Colonic mucosa (tissue), 4 donors: Measurements from ENCODE around the gene GAS6. TPM values are rescaled to one million over a fixed set of nuclear protein-coding genes. Genes with fewer than 3 reads are reported as not detected.
A peak's percentile ranks its signal among the peaks of the same experiment; 100 is the strongest.

Experiments
- DNase-seq: peaks from one replicate; pipeline ENCODE4 v3.0.0-alpha.2; 2020
- H3K27ac ChIP-seq: fragments of 200-600 bp; one replicate; pipeline ENCODE4 v1.8.0; 2021
- H3K27me3 ChIP-seq: fragments of 200-600 bp; one replicate; pipeline ENCODE4 v1.8.0; 2021
- H3K36me3 ChIP-seq: fragments of 200-600 bp; one replicate; pipeline ENCODE4 v1.8.0; 2021
- H3K4me1 ChIP-seq: fragments of 200-600 bp; one replicate; pipeline ENCODE4 v1.8.0; 2021; ENCODE audit warnings: mild to moderate bottlenecking
- H3K4me3 ChIP-seq: fragments of 200-600 bp; one replicate; pipeline ENCODE4 v1.8.0; 2021
- H3K9ac ChIP-seq, 2 donors: one replicate each; pipeline ENCODE4 v1.7.0; 2013; ENCODE audit warnings: control low read depth in 2 of 2, low read depth in 2 of 2, low read length in 2 of 2
- H3K9me3 ChIP-seq: fragments of 200-600 bp; one replicate; pipeline ENCODE4 v1.8.0; 2021
- intact Hi-C: fragments of 100-400 bp; cut with DNase I; formaldehyde crosslinking; loops from one replicate; pipeline ENCODE4 v1.14.1; 2022
- total RNA-seq, 2 donors: library from RNA; stranded (reverse); fragmentation: NEBNext Ultra II Directional in 1 of 2; extraction: Animal tissue kit (Norgen Biotek cat#: 25700) in 1 of 2; gene quantifications; one replicate each; pipeline ENCODE4 v1.2.1, GENCODE V29; 2021
- TF ChIP-seq, protein P1 (sequence below): fragments of 200-600 bp; IDR thresholded peaks from one replicate; pipeline ENCODE4 v1.8.0; 2022; ENCODE audit warnings: antibody characterized with exemption, mild to moderate bottlenecking
- donor health status: healthy.
- donor health status: DM: no; HTN: no; CAD: no.
- donor health status: DM: no; HTN: no; CAD: no.

The GAS6 gene
- total RNA-seq, 2 donors from 2014 or later, result 118 to 121 TPM

DNA sequence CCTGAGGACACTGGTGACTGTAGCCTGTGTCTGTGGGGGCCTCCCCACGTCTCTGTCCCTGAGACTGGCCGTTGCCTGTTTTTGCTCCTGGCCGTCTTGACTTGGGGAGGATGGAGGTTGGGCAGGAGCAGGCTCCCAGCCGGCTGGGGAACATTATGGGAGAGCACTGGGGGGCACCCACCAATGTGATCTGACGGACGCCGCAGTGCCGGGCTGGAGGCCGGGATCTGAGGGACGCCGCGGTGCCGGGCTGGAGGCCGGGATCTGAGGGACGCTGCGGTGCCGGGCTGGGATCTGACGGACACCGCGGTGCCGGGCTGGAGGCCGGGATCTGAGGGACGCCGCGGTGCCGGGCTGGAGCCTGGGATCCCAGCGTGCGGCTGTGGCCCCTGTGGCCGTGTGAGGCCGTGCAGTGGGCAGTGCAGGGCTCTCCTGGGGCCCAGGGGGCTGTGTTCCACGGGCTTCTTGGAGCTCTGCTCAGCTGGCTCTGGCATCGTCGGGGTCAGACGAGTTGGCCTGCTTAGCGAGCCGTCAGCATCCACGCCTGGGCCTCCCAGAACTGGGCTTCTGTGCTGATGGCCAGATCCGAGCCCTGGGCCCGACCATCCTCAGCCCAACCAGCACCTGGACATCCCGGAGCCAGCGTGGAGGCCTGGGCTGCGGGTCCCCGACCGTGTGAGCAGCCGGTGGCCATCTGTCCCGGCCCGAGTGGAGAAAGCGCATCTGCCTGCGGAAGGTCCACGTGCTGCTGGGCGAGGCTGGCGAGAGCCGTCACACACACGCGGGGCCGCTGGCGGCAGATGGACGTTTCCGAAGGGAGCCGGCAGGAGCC lies 45.8 kb downstream of the GAS6 start:
- H3K9me3 ChIP-seq, result no peaks in the 10 kb centered on the region
- H3K36me3 ChIP-seq, result no peaks in the 10 kb centered on the region
- H3K9ac ChIP-seq, result no peak overlapping the region
- H3K27me3 ChIP-seq, result no peaks in the 10 kb centered on the region
- H3K4me3 ChIP-seq, result no peak overlapping the region
- intact Hi-C loops, result loop anchor here (5.0 kb wide), 2 partner anchors 89 to 414 kb away; partner anchors contain the start of gene CDC16
- DNase-seq, result no peak
- H3K27ac ChIP-seq, result no peak overlapping the region
- no peaks in the 10 kb centered on the region for H3K4me1 ChIP-seq
- TF ChIP-seq, protein P1, sequence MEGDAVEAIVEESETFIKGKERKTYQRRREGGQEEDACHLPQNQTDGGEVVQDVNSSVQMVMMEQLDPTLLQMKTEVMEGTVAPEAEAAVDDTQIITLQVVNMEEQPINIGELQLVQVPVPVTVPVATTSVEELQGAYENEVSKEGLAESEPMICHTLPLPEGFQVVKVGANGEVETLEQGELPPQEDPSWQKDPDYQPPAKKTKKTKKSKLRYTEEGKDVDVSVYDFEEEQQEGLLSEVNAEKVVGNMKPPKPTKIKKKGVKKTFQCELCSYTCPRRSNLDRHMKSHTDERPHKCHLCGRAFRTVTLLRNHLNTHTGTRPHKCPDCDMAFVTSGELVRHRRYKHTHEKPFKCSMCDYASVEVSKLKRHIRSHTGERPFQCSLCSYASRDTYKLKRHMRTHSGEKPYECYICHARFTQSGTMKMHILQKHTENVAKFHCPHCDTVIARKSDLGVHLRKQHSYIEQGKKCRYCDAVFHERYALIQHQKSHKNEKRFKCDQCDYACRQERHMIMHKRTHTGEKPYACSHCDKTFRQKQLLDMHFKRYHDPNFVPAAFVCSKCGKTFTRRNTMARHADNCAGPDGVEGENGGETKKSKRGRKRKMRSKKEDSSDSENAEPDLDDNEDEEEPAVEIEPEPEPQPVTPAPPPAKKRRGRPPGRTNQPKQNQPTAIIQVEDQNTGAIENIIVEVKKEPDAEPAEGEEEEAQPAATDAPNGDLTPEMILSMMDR, result no peak

DNA sequence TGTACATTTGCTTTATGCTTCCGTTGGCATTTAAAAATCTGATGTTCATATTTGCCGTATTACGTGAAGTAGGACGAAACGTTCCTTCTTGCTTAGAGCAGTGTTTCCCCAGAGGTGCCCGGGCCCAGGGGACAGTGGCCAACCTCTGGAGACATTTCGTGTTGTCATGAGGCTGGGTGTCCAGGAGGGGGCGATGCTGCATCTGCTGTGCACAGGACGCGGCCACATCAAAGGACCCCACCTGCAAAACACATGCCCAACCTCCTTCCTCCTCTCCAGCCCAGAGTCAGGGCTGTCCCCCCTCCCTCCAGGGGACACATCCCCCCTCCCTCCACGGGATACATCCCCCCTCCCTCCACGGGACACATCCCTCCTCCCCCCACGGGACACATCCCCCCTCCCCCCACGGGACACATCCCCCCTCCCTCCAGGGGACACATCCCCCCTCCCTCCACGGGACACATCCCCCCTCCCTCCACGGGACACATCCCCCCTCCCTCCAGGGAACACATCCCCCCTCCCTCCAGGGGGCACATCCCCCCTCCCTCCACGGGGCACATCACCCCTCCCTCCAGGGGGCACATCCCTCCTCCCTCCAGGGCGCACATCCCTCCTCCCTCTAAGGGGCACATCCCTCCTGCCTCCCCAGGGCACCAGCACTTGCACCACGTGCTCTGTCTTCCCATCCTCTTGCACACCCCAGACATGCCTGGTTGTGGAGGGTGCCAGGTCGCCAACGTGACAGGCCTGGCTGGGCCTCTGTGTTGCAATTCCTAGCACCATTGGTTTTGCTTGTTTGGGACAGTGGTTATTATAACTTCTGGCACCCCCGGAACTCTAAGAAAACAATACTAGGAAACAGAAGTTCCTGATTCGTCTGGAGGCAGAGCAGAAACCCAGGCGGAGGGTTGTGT lies 46.7 kb downstream of the GAS6 start:
- no peak overlapping the region for H3K27ac ChIP-seq
- intact Hi-C loops, result loop anchor here (1.0 to 5.0 kb wide), 3 partner anchors 90 to 415 kb away; partner anchors contain the start of gene CDC16
- TF ChIP-seq, protein P1, result peak; percentile 75
- H3K27me3 ChIP-seq, result no peaks in the 10 kb centered on the region
- H3K4me3 ChIP-seq, result no peak overlapping the region
- no peaks in the 10 kb centered on the region for H3K9me3 ChIP-seq
- H3K9ac ChIP-seq, result no peak overlapping the region
- no peaks in the 10 kb centered on the region for H3K4me1 ChIP-seq
- H3K36me3 ChIP-seq, result no peaks in the 10 kb centered on the region
- peak; percentile 90 for DNase-seq

DNA sequence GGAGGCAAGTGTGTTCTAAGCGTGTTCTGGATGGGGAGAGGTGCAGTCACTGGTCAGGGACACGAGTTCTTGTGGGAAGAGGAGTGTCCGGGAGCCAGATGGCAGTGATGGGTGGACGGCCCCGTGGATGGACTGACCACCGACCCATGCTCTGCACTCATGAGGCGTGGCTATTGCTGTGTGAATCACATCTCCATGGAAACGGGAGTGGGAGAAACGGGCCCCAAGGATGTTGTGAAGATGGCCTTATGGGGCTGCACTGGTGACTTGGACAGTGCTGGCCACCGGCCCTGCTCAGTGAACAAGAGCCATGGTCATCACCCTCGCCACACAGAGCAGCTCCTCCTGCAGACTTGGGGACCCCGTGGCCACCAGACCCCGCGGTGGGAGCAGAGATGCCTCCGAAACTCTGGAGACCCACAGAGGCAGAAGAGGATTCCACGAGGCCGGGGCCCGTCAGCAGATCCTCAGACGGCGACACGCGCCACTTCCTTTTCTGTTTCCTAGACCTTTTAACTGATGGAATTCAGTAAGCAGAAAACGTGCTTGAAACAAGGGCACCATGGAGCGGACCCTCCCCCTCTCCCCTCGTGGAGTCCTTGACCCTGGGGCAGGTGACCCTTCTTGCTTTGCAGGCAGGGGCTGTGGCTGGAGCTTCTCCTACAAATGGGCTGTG lies 47.5 kb downstream of the GAS6 start:
- Histone ChIP-seq H3K9ac (peak overlapping the region in 1 of 2 donors; percentile 4), H3K27ac (no peak overlapping the region), H3K27me3 (no peaks in the 10 kb centered on the region), H3K4me3 (no peak overlapping the region), H3K9me3 (no peaks in the 10 kb centered on the region), H3K36me3 (no peaks in the 10 kb centered on the region), H3K4me1 (no peaks in the 10 kb centered on the region)
- TF ChIP-seq, protein P1, result no peak
- intact Hi-C loops, result loop anchor here (1.0 to 5.0 kb wide), 3 partner anchors 91 to 416 kb away; partner anchors contain the start of gene CDC16
- no peak for DNase-seq

DNA sequence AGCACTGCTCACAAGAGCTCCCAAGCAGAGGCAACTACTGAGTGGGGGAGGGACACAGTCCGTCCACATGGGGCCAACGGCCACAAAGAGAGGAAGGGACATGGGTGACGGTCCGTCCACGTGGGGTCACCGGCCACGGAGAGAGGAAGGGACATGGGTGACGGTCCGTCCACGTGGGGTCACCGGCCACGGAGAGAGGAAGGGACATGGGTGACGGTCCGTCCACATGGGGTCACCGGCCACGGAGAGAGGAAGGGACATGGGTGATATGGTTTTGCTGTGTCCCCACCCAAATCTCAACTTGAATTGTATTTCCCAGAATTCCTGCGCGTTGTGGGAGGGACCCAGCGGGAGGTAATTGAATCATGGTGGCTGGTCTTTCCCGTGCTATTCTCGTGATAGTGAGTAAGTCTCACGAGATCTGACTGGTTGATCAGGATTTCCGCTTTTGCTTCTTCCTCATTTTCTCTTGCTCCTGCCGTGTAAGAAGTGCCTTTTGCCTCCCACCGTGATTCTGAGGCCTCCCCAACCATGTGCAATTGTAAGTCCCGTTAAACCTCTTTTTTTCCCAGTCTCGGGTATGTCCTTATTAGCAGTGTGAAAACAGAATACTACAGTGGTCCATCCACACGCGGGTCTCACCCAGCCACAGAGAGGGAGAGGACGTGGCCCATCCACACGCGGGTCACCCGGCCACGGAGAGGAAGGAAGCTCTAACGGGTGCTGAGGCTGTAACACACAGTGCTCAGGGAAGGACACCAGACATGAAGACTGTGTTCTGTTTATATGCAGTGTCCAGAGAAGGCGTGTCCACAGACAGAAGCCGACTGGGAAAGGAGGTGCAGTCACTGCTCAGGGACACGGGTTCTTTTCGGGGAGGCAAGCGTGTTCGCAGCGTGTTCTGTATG lies 48.5 kb downstream of the GAS6 start:
- Histone ChIP-seq H3K4me3 (peak overlapping the region; percentile 7), H3K9me3 (no peaks in the 10 kb centered on the region), H3K9ac (peak overlapping the region in 1 of 2 donors; percentile 4), H3K27me3 (no peaks in the 10 kb centered on the region), H3K36me3 (no peaks in the 10 kb centered on the region), H3K4me1 (no peaks in the 10 kb centered on the region), H3K27ac (no peak overlapping the region)
- intact Hi-C loops, result loop anchor here (1.0 to 5.0 kb wide), 3 partner anchors 92 to 417 kb away; partner anchors contain the start of gene CDC16
- TF ChIP-seq, protein P1, result no peak
- no peak for DNase-seq
